CD14-positive monocyte (primary cell): ENCODE results near the gene SPIRE1. TPM values are rescaled to one million over a fixed set of nuclear protein-coding genes. Genes with fewer than 3 reads are reported as not detected.

Experiments
- DNase-seq, 3 donors: peaks; one replicate each; pipeline ENCODE4 v3.0.0-alpha.2; 2011 to 2022
- H2AFZ ChIP-seq: 2 replicates; pipeline ENCODE4 v1.6.0; 2012; ENCODE audit warnings: mild to moderate bottlenecking, low read depth, low read length, inconsistent platforms; ENCODE audit not compliant: insufficient read depth, poor library complexity, severe bottlenecking
- H3K27ac ChIP-seq, 2 donors: 1 replicate in 1 of 2; 2 replicates in 1 of 2; pipeline ENCODE4 v1.5.1; 2012 to 2013; ENCODE audit warnings: low read length in 2 of 2, control low read depth in 1 of 2, inconsistent platforms in 1 of 2, low read depth in 1 of 2, mild to moderate bottlenecking in 1 of 2
- H3K27me3 ChIP-seq, 2 donors: one replicate each; pipeline versions ENCODE4 v1.6.0 to v1.6.1; 2011 to 2013; ENCODE audit warnings: low read length in 2 of 2; ENCODE audit not compliant: control insufficient read depth in 2 of 2, insufficient read depth in 2 of 2
- H3K36me3 ChIP-seq, 2 donors: replicated peaks in 1 of 2; 1 replicate in 1 of 2; 2 replicates in 1 of 2; pipeline versions ENCODE4 v1.5.1 to v1.6.1; 2012 to 2013; ENCODE audit warnings: low read length in 2 of 2, control low read depth in 1 of 2, inconsistent platforms in 1 of 2, mild to moderate bottlenecking in 1 of 2; ENCODE audit not compliant: insufficient read depth in 2 of 2, control insufficient read depth in 1 of 2
- H3K4me1 ChIP-seq, 2 donors: 1 replicate in 1 of 2; 2 replicates in 1 of 2; pipeline versions ENCODE4 v1.5.1 to v1.6.1; 2012 to 2013; ENCODE audit warnings: low read length in 2 of 2, control low read depth in 1 of 2, inconsistent platforms in 1 of 2, mild to moderate bottlenecking in 1 of 2, moderate library complexity in 1 of 2; ENCODE audit not compliant: insufficient read depth in 2 of 2, control insufficient read depth in 1 of 2
- H3K4me2 ChIP-seq: replicated peaks from 2 replicates; pipeline ENCODE3; 2012; ENCODE audit warnings: low read length, moderate library complexity, mild to moderate bottlenecking; ENCODE audit not compliant: poor library complexity, severe bottlenecking; ENCODE audit errors: extremely low read depth
- H3K4me3 ChIP-seq, 3 experiments: fragments of 200-600 bp in 1 of 3; sonication (generic) in 1 of 3; replicated peaks in 1 of 3; 1 replicate in 2 of 3; 2 replicates in 1 of 3; pipeline ENCODE4 v1.5.1; 2011 to 2013; ENCODE audit warnings: low read length in 3 of 3, mild to moderate bottlenecking in 3 of 3, control low read depth in 2 of 3, low read depth in 2 of 3, inconsistent platforms in 1 of 3, moderate library complexity in 1 of 3
- H3K79me2 ChIP-seq: 2 replicates; pipeline ENCODE4 v1.6.0; 2012; ENCODE audit warnings: mild to moderate bottlenecking, control low read depth, inconsistent platforms, low read length, moderate library complexity; ENCODE audit not compliant: insufficient read depth
- H3K9ac ChIP-seq: 2 replicates; pipeline ENCODE4 v1.6.0; 2017; ENCODE audit warnings: low read length, mild to moderate bottlenecking; ENCODE audit not compliant: insufficient read depth, poor library complexity, severe bottlenecking
- H3K9me3 ChIP-seq, 2 donors: replicated peaks in 1 of 2; 1 replicate in 1 of 2; 2 replicates in 1 of 2; pipeline versions ENCODE4 v1.5.1 to v1.6.1; 2012 to 2013; ENCODE audit warnings: low read length in 2 of 2, control low read depth in 1 of 2; ENCODE audit not compliant: control insufficient read depth in 1 of 2, insufficient read depth in 1 of 2
- H4K20me1 ChIP-seq: 2 replicates; pipeline ENCODE4 v1.6.0; 2012; ENCODE audit warnings: mild to moderate bottlenecking, low read length, control low read depth, moderate library complexity; ENCODE audit not compliant: insufficient read depth
- H3K27ac Mint-ChIP-seq, 7 donors: one replicate each; pipeline ENCODE4 v1.8.0; 2020; ENCODE audit warnings: mild to moderate bottlenecking in 7 of 7, mixed read lengths in 7 of 7, moderate library complexity in 6 of 7, inconsistent platforms in 2 of 7
- H3K27me3 Mint-ChIP-seq, 3 donors: one replicate each; pipeline ENCODE4 v1.8.0; 2021 to 2022; ENCODE audit warnings: low read depth in 3 of 3, mild to moderate bottlenecking in 3 of 3, mixed read lengths in 3 of 3, moderate library complexity in 3 of 3, inconsistent platforms in 1 of 3
- H3K36me3 Mint-ChIP-seq, 2 donors: one replicate each; pipeline ENCODE4 v1.8.0; 2020; ENCODE audit warnings: mixed read lengths in 2 of 2, inconsistent platforms in 1 of 2, mild to moderate bottlenecking in 1 of 2
- H3K4me1 Mint-ChIP-seq: one replicate; pipeline ENCODE4 v1.8.0; 2020; ENCODE audit warnings: mild to moderate bottlenecking, mixed read lengths
- H3K4me3 Mint-ChIP-seq, 2 donors: one replicate each; pipeline ENCODE4 v1.8.0; 2020; ENCODE audit warnings: mild to moderate bottlenecking in 2 of 2, mixed read lengths in 2 of 2, moderate library complexity in 1 of 2
- H3K9me3 Mint-ChIP-seq, 7 donors: one replicate each; pipeline ENCODE4 v1.8.0; 2020 to 2022; ENCODE audit warnings: mixed read lengths in 7 of 7, mild to moderate bottlenecking in 6 of 7, moderate library complexity in 6 of 7, inconsistent platforms in 2 of 7
- CTCF ChIP-seq: fragments of 200-600 bp; IDR thresholded peaks from one replicate; pipeline ENCODE4 v1.8.0; 2022; ENCODE audit warnings: antibody characterized with exemption, mild to moderate bottlenecking
- WGBS: methylation state at CpG from one replicate; pipeline ENCODE4 v1.1.5; 2013; ENCODE audit warnings: missing lambda C conversion rate; ENCODE audit not compliant: insufficient coverage; 5-methylcytosine and 5-hydroxymethylcytosine counted together
- intact Hi-C, 2 donors: fragments of 100-400 bp; cut with micrococcal nuclease; formaldehyde crosslinking; loops; one replicate each; pipeline versions ENCODE4 v1.15.0 to v1.15.1; 2023
- polyA plus RNA-seq, 3 donors: library from polyadenylated mRNA; depleted of rRNA in 1 of 3; unstranded in 2 of 3; stranded (reverse) in 1 of 3; fragments of 300-500 nt in 2 of 3; fragments of >200 nt in 1 of 3; fragmentation: Illumina TruSeq in 2 of 3; gene quantifications; 1 replicate in 2 of 3; 2 replicates in 1 of 3; pipeline ENCODE4 v1.2.3, GENCODE V29; 2012 to 2021

Gene SPIRE1
- polyA plus RNA-seq, 3 donors = 1.7 to 1.9 (median 1.8) TPM

- Mint-ChIP-seq H3K27me3 (peaks cover 0 to 1% (median 0%) of the 10 kb centered on the region in 3 donors), H3K4me3 (no peak overlapping the region), H3K9me3 (peaks cover 0 to 8% (median 0%) of the 10 kb centered on the region in 7 donors), H3K36me3 (peaks cover 5 to 16% of the 10 kb centered on the region in 2 donors), H3K4me1 (no peaks in the 10 kb centered on the region), H3K27ac (no peak overlapping the region)
- H3K4me1 ChIP-seq = no peaks in the 10 kb centered on the region
- H3K27me3 ChIP-seq = no peaks in the 10 kb centered on the region
- no peak for TF ChIP-seq CTCF
- H3K36me3 ChIP-seq = no peaks in the 10 kb centered on the region
- no peak overlapping the region for H3K9ac ChIP-seq
- no peak overlapping the region for H3K4me2 ChIP-seq
- no peaks in the 10 kb centered on the region for H4K20me1 ChIP-seq
- WGBS = 97% methylated on average over 13 of the region's 16 CpGs
- no peak overlapping the region for H3K27ac ChIP-seq
- DNase-seq = no peak
- no peaks in the 10 kb centered on the region for H3K79me2 ChIP-seq
- H2AFZ ChIP-seq = no peak overlapping the region
- no peak overlapping the region for H3K4me3 ChIP-seq
- peaks cover 0 to 5% of the 10 kb centered on the region in 2 donors for H3K9me3 ChIP-seq
- intact Hi-C loops = no loop called here
Measured at GRCh38 chr18:12431561-12431960, 226.3 kb downstream of the SPIRE1 start.

- Histone ChIP-seq H2AFZ (no peak overlapping the region), H3K36me3 (no peaks in the 10 kb centered on the region), H3K4me1 (no peaks in the 10 kb centered on the region), H4K20me1 (no peaks in the 10 kb centered on the region), H3K4me2 (no peak overlapping the region), H3K9ac (no peak overlapping the region), H3K79me2 (no peaks in the 10 kb centered on the region), H3K27ac (no peak overlapping the region), H3K27me3 (no peaks in the 10 kb centered on the region), H3K9me3 (peaks cover 0 to 5% of the 10 kb centered on the region in 2 donors), H3K4me3 (no peak overlapping the region)
- intact Hi-C loops = no loop called here
- Mint-ChIP-seq H3K4me3 (no peak overlapping the region), H3K27me3 (peaks cover 0 to 1% (median 0%) of the 10 kb centered on the region in 3 donors), H3K9me3 (peaks cover 0 to 8% (median 1%) of the 10 kb centered on the region in 7 donors), H3K27ac (no peak overlapping the region), H3K4me1 (no peaks in the 10 kb centered on the region), H3K36me3 (peaks cover 5 to 16% of the 10 kb centered on the region in 2 donors)
- no peak for TF ChIP-seq CTCF
- 97% methylated on average over 8 of the region's 8 CpGs for WGBS
- no peak for DNase-seq
Measured at GRCh38 chr18:12430137-12430990, 227.5 kb downstream of the SPIRE1 start.
